MCF 10A (cell line): ENCODE results near the gene ZNF101. TPM values are rescaled to one million over a fixed set of nuclear protein-coding genes. Genes with fewer than 3 reads are reported as not detected.

ENCODE experiments used
- BruUV-seq: library from RNA; stranded (reverse); fragments of 400-500 nt; replicated peaks from 2 replicates; lab custom pipeline; 2021; lab: Mats Ljungman, UMichigan
- CTCF ChIA-PET: fragments of 300-600 bp; sonication (Branson Sonifier 250); formaldehyde crosslinking; extraction: SDS; loops from one replicate; lab custom pipeline; 2021; ENCODE audit warnings: antibody characterized with exemption, inconsistent platforms; lab: Yijun Ruan, JAX
- POLR2A ChIA-PET: fragments of 300-600, 350-650 bp; sonication (Branson Sonifier 250); formaldehyde crosslinking; extraction: SDS; loops from one replicate; lab custom pipeline; 2020; ENCODE audit warnings: antibody characterized with exemption, inconsistent platforms; lab: Yijun Ruan, JAX
- DNase-seq: peaks from one replicate; pipeline ENCODE4 v3.0.0-alpha.2; 2018; ENCODE audit not compliant: unreplicated experiment
- H3K27ac Mint-ChIP-seq: one replicate; pipeline ENCODE4 v1.8.0; 2022; ENCODE audit warnings: mild to moderate bottlenecking, low read depth, mixed read lengths; ENCODE audit not compliant: unreplicated experiment
- H3K27me3 Mint-ChIP-seq: one replicate; pipeline ENCODE4 v1.8.0; 2022; ENCODE audit warnings: mixed read lengths; ENCODE audit not compliant: insufficient read depth, unreplicated experiment
- H3K36me3 Mint-ChIP-seq: one replicate; pipeline ENCODE4 v1.8.0; 2022; ENCODE audit warnings: mild to moderate bottlenecking, moderate library complexity, mixed read lengths; ENCODE audit not compliant: insufficient read depth, unreplicated experiment
- H3K4me1 Mint-ChIP-seq: one replicate; pipeline ENCODE4 v1.8.0; 2022; ENCODE audit warnings: mixed read lengths; ENCODE audit not compliant: insufficient read depth, unreplicated experiment
- H3K4me3 Mint-ChIP-seq: one replicate; pipeline ENCODE4 v1.8.0; 2022; ENCODE audit warnings: mild to moderate bottlenecking, moderate library complexity, mixed read lengths; ENCODE audit not compliant: unreplicated experiment
- H3K9me3 Mint-ChIP-seq: one replicate; pipeline ENCODE4 v1.8.0; 2022; ENCODE audit warnings: mixed read lengths; ENCODE audit not compliant: unreplicated experiment
- intact Hi-C: fragments of 100-400 bp; cut with micrococcal nuclease; formaldehyde crosslinking; loops from 2 replicates; pipeline ENCODE4 v1.14.1; 2022
- total RNA-seq: library from RNA; stranded (reverse); gene quantifications from 2 replicates; pipeline ENCODE4 v1.2.3, GENCODE V29; 2022
- TF ChIP-seq, protein P1 (sequence below): fragments of 200-600 bp; IDR thresholded peaks from one replicate; pipeline ENCODE4 v1.8.0; 2022; ENCODE audit warnings: antibody characterized with exemption, mild to moderate bottlenecking; ENCODE audit not compliant: unreplicated experiment

Gene ZNF101
- total RNA-seq, 1 experiment from 2014 or later = 8.6 TPM

DNA sequence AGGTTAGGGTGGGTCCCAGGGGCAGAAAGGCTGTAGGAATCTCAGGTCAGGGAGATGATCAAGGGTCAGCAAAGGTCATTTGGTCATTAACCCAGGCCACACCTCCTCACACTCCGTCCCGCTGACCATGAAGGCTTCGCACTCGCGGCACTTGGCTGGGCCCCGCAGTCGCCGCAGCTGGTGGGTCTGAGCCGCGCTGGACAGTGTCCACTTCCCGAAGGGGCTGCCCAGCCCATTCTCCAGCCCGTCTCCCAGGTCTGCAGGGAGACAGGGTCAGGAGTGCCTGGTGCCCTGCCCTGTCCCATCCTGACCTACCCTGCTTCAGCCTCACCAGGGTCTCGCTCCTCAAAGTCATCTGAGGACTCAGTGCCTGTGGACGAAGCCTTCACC lies 33.3 kb upstream of the ZNF101 start:
- DNase-seq = no peak
- no TSS peak for BruUV-seq
- H3K4me1 Mint-ChIP-seq = no peaks in the 10 kb centered on the region
- POLR2A ChIA-PET = no interaction called here
- CTCF ChIA-PET = interaction anchor here (0.7 to 1.7 kb wide), 3 partner anchors 8 to 143 kb away, joined by 3 to 10 read pairs (median 4); partner anchors contain the start of gene GMIP
- no peak overlapping the region for H3K4me3 Mint-ChIP-seq
- intact Hi-C loops = no loop called here
- H3K27me3 Mint-ChIP-seq = no peaks in the 10 kb centered on the region
- H3K36me3 Mint-ChIP-seq = peaks cover 18% of the 10 kb centered on the region
- TF ChIP-seq, protein P1, sequence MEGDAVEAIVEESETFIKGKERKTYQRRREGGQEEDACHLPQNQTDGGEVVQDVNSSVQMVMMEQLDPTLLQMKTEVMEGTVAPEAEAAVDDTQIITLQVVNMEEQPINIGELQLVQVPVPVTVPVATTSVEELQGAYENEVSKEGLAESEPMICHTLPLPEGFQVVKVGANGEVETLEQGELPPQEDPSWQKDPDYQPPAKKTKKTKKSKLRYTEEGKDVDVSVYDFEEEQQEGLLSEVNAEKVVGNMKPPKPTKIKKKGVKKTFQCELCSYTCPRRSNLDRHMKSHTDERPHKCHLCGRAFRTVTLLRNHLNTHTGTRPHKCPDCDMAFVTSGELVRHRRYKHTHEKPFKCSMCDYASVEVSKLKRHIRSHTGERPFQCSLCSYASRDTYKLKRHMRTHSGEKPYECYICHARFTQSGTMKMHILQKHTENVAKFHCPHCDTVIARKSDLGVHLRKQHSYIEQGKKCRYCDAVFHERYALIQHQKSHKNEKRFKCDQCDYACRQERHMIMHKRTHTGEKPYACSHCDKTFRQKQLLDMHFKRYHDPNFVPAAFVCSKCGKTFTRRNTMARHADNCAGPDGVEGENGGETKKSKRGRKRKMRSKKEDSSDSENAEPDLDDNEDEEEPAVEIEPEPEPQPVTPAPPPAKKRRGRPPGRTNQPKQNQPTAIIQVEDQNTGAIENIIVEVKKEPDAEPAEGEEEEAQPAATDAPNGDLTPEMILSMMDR = no peak
- H3K9me3 Mint-ChIP-seq = no peaks in the 10 kb centered on the region
- H3K27ac Mint-ChIP-seq = no peak overlapping the region

- Mint-ChIP-seq H3K9me3 (no peaks in the 10 kb centered on the region), H3K27ac (no peak overlapping the region), H3K4me1 (no peaks in the 10 kb centered on the region), H3K4me3 (no peak overlapping the region), H3K27me3 (no peaks in the 10 kb centered on the region), H3K36me3 (peaks cover 14% of the 10 kb centered on the region)
- intact Hi-C loops = no loop called here
- TF ChIP-seq, protein P1 = no peak
- no peak for DNase-seq
- BruUV-seq = no TSS peak
- ChIA-PET CTCF (interaction anchor here (0.7 kb wide), 1 partner anchor 1610 kb away, joined by 3 read pairs; no protein-coding TSS in a partner anchor), POLR2A (no interaction called here)
Observed at GRCh38 chr19:19636573-19637185, 32.0 kb upstream of the ZNF101 start.

- Mint-ChIP-seq H3K4me3 (no peak overlapping the region), H3K36me3 (peaks cover 12% of the 10 kb centered on the region), H3K4me1 (peaks cover 3% of the 10 kb centered on the region), H3K27me3 (no peaks in the 10 kb centered on the region), H3K9me3 (no peaks in the 10 kb centered on the region), H3K27ac (no peak overlapping the region)
- TF ChIP-seq, protein P1 = no peak
- ChIA-PET POLR2A (no interaction called here), CTCF (interaction anchor here (0.6 to 0.7 kb wide), 2 partner anchors 84 to 1610 kb away, joined by 3 read pairs; no protein-coding TSS in a partner anchor)
- DNase-seq = no peak
- intact Hi-C loops = no loop called here
- BruUV-seq = no TSS peak
Observed at GRCh38 chr19:19637186-19637522, 31.5 kb upstream of the ZNF101 start.

- Mint-ChIP-seq H3K9me3 (no peaks in the 10 kb centered on the region), H3K4me1 (peaks cover 8% of the 10 kb centered on the region)
Observed at GRCh38 chr19:19637523-19638251, 31.0 kb upstream of the ZNF101 start.

More at GRCh38 chr19:19637523-19638251, 31.0 kb upstream of the ZNF101 start:
- intact Hi-C loops = no loop called here
- no peaks in the 10 kb centered on the region for H3K27me3 Mint-ChIP-seq
- H3K4me3 Mint-ChIP-seq = no peak overlapping the region
- POLR2A ChIA-PET = no interaction called here
- H3K27ac Mint-ChIP-seq = no peak overlapping the region
- TF ChIP-seq, protein P1 = no peak
- H3K36me3 Mint-ChIP-seq = peaks cover 12% of the 10 kb centered on the region
- no TSS peak for BruUV-seq
- DNase-seq = no peak
- CTCF ChIA-PET = interaction anchor here (0.6 to 3.9 kb wide), 2 partner anchors 85 to 106 kb away, joined by 3 to 21 read pairs; no protein-coding TSS in a partner anchor
